Measurements from ENCODE around the gene NKG7. TPM values are rescaled to one million over a fixed set of nuclear protein-coding genes. Genes with fewer than 3 reads are reported as not detected.
"Not testable (repeated sequence)": the region's sequence is repeated elsewhere in the genome, so short reads cannot be mapped to it uniquely, and the experiment has no call there.

Gene NKG7
- total RNA-seq = 8.9 TPM

DNA sequence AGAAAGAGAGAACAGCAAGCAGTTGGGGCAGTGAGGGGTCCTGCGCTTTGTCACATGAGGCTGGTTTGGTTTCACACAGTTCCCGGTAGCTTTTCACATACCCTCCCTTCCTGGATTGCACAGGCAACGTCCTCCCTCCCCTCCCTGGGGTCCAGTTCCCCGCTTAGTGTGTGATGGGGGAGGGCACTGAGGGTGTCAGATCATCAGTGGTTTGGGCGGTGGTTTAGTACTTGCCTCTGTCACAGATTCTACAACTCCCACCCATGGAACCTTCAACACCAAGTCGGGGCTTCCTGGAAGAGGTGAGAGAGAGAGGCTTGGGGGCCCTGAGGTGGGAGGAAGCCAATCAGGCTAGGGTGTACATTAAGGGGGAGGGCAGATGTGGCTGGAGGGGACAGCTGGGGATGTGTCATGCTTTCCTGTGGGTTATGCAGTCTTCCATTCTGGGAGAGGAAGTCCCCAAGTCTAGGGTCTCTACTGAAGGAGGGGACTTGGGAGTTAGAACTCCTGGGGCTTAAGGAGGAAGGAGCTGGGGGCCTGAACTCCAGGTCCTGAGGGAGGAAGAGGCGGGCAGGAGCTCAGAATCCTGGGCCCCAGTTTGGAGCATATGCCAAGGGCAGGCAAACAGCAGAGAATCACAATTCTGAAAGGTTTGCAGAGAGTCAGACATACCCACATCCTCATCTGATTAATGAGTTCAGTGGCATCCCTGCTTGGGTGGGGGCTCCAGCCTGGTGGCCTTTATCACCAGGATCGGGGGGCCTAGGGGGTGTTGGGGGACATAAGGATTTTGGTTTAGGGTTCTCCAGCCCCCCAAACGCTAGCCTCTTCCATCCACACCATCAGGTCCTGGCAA lies at the start of gene NKG7:
Gene NKG7, minus strand, starts transcription at position 6 of the 856 bp plus-strand sequence. CDS start 119 bp downstream, outside the sequence.
- ATAC-seq (no peak), DNase-seq (ENCODE audit: low spot score) (no peak)
- intact Hi-C loops (cut with DNase I) = no loop called here

- DNase-seq (ENCODE audit: low spot score) = peak; percentile 86
- peak; percentile 72 for ATAC-seq
- intact Hi-C loops (cut with DNase I) = no loop called here
These were observed 49.6 kb upstream of the NKG7 start for GRCh38 chr19:51422053-51422448.

DNA sequence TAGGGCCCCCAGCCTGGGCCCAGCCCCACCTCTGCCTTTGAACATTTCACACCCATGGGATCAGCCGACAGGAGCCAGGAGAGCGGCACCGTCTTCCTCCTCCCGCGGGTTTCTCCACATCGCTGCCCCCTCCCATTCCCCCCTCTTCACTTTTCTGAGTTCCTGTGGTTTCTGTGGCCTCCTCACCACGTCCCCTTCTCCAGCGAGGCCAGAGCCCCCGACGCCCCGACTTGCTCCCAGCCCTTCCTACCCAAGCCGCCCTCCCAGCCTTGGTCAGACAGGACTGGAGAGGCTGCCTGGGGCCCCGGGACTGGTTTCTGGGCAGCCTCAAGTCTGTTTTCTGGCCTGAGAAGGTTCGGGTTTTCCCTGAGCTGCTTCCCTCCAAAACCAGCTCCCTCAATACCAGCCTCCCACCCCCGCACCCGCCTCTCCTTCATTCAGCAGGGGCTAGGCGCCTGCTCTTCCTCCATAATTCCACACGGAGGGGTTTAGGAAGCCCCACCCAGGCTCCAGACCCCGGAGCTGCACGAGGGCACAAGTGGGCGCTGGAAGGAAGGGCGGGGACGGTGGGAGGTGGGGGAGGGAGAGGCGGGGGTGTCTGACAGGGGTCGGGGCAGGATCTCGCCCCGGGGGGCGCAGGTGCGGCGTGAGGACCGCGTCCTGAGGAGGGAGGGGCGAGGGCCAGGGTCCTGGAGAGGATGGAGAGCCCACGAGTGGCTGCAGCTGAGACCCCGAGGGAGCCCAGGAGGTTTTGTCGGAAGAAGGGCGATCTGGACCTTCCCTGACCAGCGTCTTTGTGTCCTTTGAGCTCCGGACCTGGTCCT lies 49.0 kb upstream of the NKG7 start:
- ATAC-seq = no peak
- DNase-seq (ENCODE audit: low spot score) = no peak
- intact Hi-C loops (cut with DNase I) = no loop called here

DNA sequence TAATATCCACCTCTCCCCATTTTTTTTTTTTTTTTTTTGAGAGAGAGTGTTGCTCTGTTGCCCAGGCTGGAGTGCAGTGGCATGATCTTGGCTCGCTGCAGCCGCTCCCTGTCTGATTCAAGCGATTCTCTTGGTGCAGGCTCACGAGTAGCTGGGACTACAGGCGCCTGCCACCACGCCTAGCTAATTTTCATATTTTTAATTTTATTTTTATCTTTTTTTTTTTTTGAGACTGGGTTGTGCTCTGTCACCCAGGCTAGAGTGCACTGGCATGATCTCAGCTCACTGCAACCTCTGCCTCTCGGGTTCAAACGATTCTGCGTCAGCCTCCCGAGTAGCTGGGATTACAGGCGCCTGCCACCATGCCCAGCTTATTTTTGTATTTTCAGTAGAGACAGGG lies 48.1 kb upstream of the NKG7 start:
- DNase-seq (ENCODE audit: low spot score); intact Hi-C loops (cut with DNase I); ATAC-seq: not testable (repeated sequence)

DNA sequence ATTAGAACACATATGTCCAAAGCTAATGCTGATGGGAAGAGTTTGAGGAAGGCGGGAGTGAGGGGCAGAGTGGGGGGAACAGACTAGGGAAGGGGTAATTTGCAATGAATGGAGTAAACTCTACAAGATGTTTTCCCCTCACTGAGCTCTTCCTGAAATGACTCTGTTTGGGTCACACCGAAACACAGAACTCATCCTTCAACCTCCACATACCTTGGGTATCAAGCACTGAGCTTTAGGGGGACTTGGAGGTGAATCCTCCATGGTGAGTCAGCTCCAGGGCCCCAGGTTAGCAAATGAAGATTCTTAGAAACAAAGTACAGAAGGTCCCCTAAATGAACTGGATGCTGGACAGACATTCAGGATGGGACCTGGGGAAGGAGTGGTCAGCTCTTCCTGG lies 46.3 kb upstream of the NKG7 start:
- ATAC-seq (no peak), DNase-seq (ENCODE audit: low spot score) (no peak)
- intact Hi-C loops (cut with DNase I) = no loop called here

- DNase-seq (ENCODE audit: low spot score) = no peak
- intact Hi-C loops (cut with DNase I) = no loop called here
- peak; percentile 44 for ATAC-seq
These were observed 45.3 kb upstream of the NKG7 start for GRCh38 chr19:51417810-51418157.

GRCh38 chr19:51417107-51417809 lies 44.8 kb upstream of the NKG7 start, which contains the start of gene SIGLEC10:
TSS of gene SIGLEC10 (minus strand) at chr19:51417642. CDS start at chr19:51417581, 61 bp downstream.
- ATAC-seq (peak; percentile 79), DNase-seq (ENCODE audit: low spot score) (no peak)
- intact Hi-C loops (cut with DNase I) = no loop called here

DNA sequence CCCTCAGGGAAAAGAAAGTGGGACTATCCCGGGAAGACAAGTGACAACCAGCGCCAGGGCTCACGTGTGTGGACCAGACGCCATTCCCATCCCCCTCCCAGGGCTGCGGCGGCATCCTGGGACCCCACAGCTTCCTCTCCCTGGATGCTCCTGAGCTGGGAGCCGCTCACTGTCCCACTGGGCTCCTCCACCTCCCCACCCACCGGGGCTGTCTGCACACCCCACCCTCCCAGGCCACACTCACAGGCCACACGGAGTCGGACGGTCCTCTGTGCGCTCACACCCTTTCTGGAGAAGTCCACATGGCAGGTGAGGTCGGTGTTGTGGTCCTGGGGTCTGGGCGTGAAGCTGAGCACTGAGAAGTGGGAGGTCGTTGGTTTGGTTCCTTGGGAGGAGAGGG lies 44.0 kb upstream of the NKG7 start:
- DNase-seq (ENCODE audit: low spot score); intact Hi-C loops (cut with DNase I); ATAC-seq: not testable (repeated sequence)

GRCh38 chr19:51415187-51415586 lies 42.7 kb upstream of the NKG7 start:
- ATAC-seq (no peak), DNase-seq (ENCODE audit: low spot score) (no peak)
- intact Hi-C loops (cut with DNase I) = no loop called here

DNA sequence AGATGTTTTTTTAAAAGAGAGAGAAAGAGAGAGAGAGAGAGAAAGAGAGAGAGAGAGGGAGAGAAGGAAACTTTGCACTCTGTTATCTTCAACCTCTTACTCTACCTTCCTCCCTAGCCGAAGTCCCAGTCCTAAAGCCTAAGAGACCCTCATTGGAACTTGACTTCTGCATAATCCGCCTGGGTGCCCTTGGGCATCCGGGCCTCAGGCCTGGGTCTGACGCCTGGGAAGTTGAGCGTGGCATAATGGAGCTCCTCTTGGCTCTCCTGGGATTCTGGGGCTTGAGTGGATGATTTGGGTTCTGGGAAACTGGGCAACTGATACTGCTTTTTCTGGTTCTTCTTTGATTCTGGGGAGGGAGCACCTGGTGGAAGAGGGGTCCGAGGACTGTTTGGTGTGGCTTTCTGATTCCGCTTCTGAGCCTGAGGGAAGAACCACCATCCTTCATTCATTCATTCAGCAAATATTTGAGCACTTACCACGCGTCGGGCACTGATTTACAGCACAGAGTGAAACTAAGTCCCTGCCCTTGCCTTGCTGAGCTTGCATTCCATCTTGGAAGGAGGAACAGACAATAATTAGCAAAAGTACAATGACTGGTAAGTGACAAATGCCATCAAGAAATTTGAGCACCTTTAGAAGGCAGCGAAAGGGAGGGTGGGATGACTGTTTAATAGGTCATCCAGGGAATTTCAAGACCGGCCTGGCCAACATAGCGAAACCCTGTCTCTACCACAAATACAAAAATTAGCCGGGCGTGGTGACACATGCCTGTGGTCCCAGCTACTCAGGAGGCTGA lies 38.7 kb upstream of the NKG7 start:
- ATAC-seq = no peak
- intact Hi-C loops (cut with DNase I) = no loop called here
- no peak for DNase-seq (ENCODE audit: low spot score)

DNA sequence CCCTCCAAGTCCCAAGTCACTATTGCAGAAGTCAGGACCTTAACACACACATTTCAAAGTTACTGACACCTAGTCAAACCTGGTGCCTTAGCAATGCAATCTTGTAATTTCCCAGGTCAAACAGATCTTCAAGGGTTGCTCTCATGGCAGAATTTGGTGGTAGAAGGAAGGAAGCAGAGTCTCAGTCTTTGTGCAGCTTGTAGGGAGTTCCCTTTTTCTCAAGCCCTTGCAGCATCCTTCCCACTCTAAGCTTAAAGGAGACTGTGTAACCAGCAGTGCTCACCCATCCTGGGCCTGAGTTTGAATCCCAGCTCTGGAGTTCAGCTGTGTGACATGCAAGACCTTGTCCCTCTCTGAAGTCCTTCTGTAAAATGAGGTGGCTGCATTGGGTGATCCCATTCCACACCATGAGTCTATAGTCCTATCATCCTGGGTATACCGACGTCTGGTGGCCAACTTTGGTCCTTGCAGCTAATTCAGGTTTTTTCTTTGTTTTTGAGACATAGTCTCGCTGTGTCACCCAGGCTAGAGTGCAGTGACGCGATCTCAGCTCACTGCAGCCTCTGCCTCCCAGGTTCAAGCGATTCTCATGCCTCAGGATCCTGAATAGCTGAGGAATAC lies 35.2 kb upstream of the NKG7 start:
- no peak for ATAC-seq
- intact Hi-C loops (cut with DNase I) = no loop called here
- DNase-seq (ENCODE audit: low spot score) = no peak

DNA sequence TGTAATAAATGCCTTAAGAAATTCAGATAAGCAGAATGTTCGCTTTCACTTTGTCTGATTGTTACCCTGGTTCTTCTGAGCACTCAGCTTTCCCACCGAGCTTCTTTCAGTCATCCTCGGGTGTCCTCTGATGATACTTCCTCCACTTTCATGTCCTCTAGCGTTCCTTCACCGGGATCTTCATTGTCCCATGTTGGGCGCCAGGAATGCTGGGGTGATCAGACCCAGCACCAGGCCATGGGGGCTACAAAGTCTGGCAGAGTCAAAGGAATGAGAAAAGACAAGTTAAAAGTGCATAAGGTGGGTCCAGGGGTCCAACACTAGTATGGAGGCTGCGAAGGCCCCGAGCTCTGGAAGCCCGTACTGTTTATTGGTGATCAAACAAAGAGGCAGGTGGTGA lies 29.7 kb upstream of the NKG7 start:
- no peak for DNase-seq (ENCODE audit: low spot score)
- intact Hi-C loops (cut with DNase I) = no loop called here
- ATAC-seq = no peak

DNA sequence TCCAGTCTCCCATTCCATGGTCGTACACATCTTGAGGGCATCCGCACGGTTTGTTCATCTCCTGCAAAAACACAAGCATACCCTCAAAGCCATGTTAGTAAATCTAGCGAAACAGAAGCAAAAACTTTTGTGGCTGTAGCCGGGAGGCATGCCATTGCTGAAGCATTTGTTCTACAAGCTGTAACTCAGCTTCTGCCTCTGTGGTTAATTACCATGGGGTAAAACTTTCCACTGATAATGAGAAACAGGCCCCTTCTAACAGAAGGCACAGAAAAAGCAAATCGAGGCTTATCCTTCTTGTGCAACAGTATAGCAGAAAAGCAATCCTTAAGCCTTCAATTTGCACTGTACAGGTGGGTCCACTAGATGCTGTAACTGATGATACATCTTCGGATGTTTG lies 27.5 kb upstream of the NKG7 start:
- ATAC-seq; intact Hi-C loops (cut with DNase I); DNase-seq (ENCODE audit: low spot score): not testable (repeated sequence)

GRCh38 chr19:51399231-51399630 lies 26.8 kb upstream of the NKG7 start:
- DNase-seq (ENCODE audit: low spot score) = no peak
- intact Hi-C loops (cut with DNase I) = no loop called here
- no peak for ATAC-seq

- ATAC-seq = no peak
- DNase-seq (ENCODE audit: low spot score) = no peak
- intact Hi-C loops (cut with DNase I) = no loop called here
These were observed 25.7 kb upstream of the NKG7 start for GRCh38 chr19:51398096-51398704.

DNA sequence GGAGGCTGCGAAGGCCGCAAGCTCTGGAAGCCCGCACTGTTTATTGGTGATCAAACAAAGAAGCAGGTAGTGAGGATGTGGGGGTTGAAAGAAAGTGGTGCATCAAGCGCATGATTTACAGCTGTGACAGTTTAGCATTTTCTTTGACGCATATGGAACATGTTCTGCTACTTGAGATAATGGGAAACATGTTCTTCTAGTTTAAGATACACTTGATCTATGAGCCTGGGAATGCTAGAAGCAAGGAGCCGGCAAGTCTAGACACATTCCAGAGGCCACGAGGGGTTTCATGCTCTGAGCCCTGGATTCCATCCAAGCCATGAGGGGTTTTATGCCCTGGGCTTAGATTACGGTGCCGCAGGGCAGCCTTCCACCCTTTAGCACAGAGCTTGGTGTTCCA lies 25.0 kb upstream of the NKG7 start:
- DNase-seq (ENCODE audit: low spot score); intact Hi-C loops (cut with DNase I); ATAC-seq: not testable (repeated sequence)

DNA sequence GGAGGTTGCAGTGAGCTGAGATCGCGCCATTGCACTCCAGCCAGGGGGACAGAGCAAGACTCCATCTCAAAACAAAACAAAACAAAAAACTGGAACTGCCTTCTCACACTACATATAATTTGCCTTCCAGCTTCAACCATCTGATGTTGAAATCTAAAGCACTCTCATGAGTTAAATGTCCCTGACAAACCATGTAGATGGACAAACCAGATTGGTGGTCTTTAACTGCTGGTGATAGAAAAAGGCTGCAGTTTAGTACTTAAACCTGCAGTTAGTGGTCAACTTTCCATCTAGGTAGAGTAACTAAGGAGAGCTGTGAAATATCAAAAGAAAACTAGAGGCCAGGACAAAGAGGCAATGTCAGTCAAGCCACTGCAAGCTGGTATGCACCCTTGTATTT lies 23.7 kb upstream of the NKG7 start:
- intact Hi-C loops (cut with DNase I) = no loop called here
- no peak for DNase-seq (ENCODE audit: low spot score)

More for the DNA sequence above, 23.7 kb upstream of the NKG7 start:
- ATAC-seq = no peak
